IgD-negative memory B cell (primary cell): ENCODE results near the gene ANOS1. TPM values are rescaled to one million over a fixed set of nuclear protein-coding genes. Genes with fewer than 3 reads are reported as not detected.

ENCODE experiments used
- H3K27ac Mint-ChIP-seq, 3 donors: one replicate each; pipeline ENCODE4 v1.8.0; 2020 to 2022; ENCODE audit warnings: mild to moderate bottlenecking in 3 of 3, mixed read lengths in 3 of 3, moderate library complexity in 1 of 3
- H3K27me3 Mint-ChIP-seq: one replicate; pipeline ENCODE4 v1.8.0; 2021; ENCODE audit warnings: mixed read lengths
- H3K36me3 Mint-ChIP-seq: one replicate; pipeline ENCODE4 v1.8.0; 2020; ENCODE audit warnings: mild to moderate bottlenecking, mixed read lengths
- H3K4me1 Mint-ChIP-seq, 3 donors: one replicate each; pipeline ENCODE4 v1.8.0; 2020 to 2022; ENCODE audit warnings: mixed read lengths in 3 of 3, mild to moderate bottlenecking in 1 of 3
- H3K4me3 Mint-ChIP-seq, 4 donors: one replicate each; pipeline ENCODE4 v1.8.0; 2020 to 2022; ENCODE audit warnings: mild to moderate bottlenecking in 4 of 4, mixed read lengths in 4 of 4, moderate library complexity in 3 of 4
- H3K9me3 Mint-ChIP-seq, 3 donors: one replicate each; pipeline ENCODE4 v1.8.0; 2020 to 2021; ENCODE audit warnings: mixed read lengths in 3 of 3, mild to moderate bottlenecking in 1 of 3
- polyA plus RNA-seq: library from polyadenylated mRNA; unstranded; fragments of 300-500 nt; fragmentation: Illumina TruSeq; gene quantifications from one replicate; pipeline ENCODE4 v1.2.3, GENCODE V29; 2021

ANOS1 gene
- polyA plus RNA-seq, 1 donor from 2014 or later, result not detected

DNA sequence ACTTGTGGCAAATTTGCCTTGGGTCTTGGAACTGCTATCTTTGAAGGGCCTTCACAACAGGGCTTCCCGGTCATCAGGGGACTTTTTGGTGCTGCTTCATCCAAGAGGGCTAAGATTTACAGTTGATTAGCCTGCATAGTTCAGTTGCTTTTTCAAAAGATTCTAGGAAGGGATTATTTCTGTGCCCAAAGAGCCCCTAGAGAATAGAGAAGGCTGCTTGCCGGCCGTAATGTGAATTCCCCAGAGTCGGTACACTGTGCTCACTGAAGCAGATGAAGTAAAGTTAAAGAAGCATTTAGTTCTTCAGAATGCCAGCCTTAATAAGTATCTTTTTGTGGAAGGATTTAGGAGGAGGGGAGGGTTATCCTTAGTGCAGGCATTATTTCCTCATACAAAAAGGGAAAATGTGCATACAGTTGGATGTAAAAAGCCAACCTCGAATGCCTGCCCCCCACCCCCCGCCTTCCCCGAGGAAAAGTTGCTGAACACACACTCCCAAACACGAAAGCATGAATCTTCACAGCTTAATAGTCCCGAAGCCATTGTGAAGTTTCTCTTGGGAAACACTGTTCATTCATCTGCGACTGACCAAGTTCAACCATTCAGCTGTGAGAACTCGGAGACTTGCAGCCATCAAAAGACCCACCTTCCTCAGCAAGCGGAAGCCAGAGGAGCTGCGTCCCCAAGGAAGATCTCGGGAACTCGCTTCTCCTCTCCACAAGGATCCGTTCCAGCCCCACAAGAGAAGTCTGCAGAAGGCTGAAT is 47.6 kb downstream of the ANOS1 start:
- H3K4me1 Mint-ChIP-seq, result peaks cover 0 to 3% (median 0%) of the 10 kb centered on the region in 3 donors
- peaks cover 5% of the 10 kb centered on the region for H3K27me3 Mint-ChIP-seq
- H3K4me3 Mint-ChIP-seq, result no peak overlapping the region
- no peaks in the 10 kb centered on the region for H3K36me3 Mint-ChIP-seq
- peaks cover 0 to 5% (median 0%) of the 10 kb centered on the region in 3 donors for H3K9me3 Mint-ChIP-seq
- H3K27ac Mint-ChIP-seq, result no peak overlapping the region

DNA sequence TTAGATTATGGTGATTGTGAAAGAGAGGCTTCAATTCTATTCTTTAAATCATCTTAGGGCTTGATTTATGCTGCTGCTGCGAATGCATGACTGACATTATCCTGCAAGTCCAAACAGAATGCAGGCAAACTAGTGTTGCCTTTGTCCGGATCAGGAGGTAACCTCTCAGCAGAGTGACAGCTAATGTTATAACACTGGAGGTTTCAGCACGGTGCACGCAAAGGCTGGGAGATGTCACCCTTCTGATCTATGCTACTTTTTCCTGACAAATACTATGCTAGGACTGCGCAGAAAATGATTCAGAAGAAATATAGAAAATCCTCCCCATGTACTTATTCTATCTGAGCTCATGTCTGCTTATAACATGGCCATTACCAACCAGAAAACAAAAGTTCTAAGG is 48.2 kb downstream of the ANOS1 start:
- H3K27me3 Mint-ChIP-seq, result peaks cover 5% of the 10 kb centered on the region

DNA sequence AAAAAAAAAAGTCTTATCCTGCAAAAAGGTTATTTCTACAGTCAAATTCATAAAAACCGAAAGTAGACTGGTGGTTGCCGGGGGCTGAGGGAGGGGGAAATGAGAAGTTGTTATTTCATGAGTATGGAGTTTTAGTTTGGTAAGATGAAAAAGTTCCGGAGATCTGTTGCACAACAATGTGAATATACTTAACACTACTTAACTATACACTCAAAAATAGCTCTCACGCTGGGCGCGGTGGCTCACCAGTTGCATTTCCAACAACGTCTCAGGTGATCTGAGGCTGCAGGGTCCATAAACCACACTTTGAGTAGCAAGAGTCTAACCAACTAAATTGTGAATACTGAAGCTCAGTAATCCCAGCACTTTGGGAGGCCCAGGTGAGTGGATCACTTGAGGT is 52.4 kb downstream of the ANOS1 start:
- Mint-ChIP-seq H3K4me1 (peaks cover 0 to 3% (median 0%) of the 10 kb centered on the region in 3 donors), H3K9me3 (peaks cover 0 to 5% (median 0%) of the 10 kb centered on the region in 3 donors), H3K4me3 (no peak overlapping the region), H3K27ac (no peak overlapping the region), H3K36me3 (no peaks in the 10 kb centered on the region), H3K27me3 (peaks cover 2% of the 10 kb centered on the region)

More for the DNA sequence above, 48.2 kb downstream of the ANOS1 start:
- H3K36me3 Mint-ChIP-seq, result no peaks in the 10 kb centered on the region
- H3K9me3 Mint-ChIP-seq, result peaks cover 0 to 5% (median 0%) of the 10 kb centered on the region in 3 donors
- H3K27ac Mint-ChIP-seq, result no peak overlapping the region
- H3K4me1 Mint-ChIP-seq, result peaks cover 0 to 3% (median 0%) of the 10 kb centered on the region in 3 donors
- no peak overlapping the region for H3K4me3 Mint-ChIP-seq

DNA sequence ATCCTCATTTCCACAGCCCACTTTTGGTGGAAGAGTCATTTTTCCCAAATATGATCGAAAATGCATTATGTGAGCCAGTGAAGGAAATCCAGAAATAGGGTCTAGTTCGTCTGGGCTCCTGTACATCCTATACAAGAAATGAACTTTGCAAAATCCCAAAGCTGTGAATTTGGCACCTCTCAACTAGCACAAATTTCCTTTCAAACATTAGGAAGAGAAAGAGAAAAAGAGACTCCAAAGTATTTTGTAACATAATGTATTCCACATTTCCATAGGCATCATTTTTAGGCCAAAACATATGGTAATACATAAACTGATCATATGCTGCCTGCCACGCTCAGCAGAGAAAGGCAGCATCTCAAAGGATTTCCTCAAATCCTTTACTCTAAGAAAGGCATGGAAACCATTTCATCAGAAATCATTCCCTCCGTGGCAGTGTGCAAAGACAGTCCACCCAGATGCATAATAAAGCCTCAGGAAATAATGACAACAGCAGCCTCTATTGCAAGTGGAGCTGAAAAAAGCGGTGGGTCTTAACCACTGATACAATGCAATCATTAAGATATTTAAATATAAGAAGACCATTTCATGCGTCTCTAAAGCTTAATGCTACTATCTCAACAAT is 56.8 kb downstream of the ANOS1 start:
- Mint-ChIP-seq H3K4me3 (no peak overlapping the region), H3K27me3 (no peaks in the 10 kb centered on the region), H3K36me3 (no peaks in the 10 kb centered on the region), H3K9me3 (peaks cover 0 to 5% (median 0%) of the 10 kb centered on the region in 3 donors), H3K4me1 (no peaks in the 10 kb centered on the region), H3K27ac (no peak overlapping the region)

DNA sequence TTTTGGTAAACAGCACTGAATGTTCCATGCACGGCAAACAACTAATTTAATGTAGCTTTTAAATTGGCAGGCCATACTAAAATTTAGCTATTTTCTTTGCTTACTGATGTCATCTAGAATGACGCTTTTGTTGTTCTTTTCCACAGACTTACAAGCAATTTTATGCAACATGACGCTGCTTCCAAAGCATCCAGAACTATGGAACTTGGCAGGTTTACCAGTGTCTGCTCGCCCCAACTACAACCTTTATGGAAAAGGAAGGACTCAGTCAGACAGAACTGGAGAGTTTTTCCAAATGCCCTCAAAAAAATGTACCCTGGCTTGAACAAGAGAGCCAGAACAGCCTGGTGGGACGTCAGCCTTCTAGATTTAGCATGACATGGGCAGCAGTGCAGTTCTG is 58.7 kb downstream of the ANOS1 start:
- Mint-ChIP-seq H3K27ac (no peak overlapping the region), H3K4me3 (no peak overlapping the region), H3K36me3 (no peaks in the 10 kb centered on the region), H3K27me3 (no peaks in the 10 kb centered on the region), H3K4me1 (no peaks in the 10 kb centered on the region), H3K9me3 (peaks cover 0 to 5% (median 0%) of the 10 kb centered on the region in 3 donors)

DNA sequence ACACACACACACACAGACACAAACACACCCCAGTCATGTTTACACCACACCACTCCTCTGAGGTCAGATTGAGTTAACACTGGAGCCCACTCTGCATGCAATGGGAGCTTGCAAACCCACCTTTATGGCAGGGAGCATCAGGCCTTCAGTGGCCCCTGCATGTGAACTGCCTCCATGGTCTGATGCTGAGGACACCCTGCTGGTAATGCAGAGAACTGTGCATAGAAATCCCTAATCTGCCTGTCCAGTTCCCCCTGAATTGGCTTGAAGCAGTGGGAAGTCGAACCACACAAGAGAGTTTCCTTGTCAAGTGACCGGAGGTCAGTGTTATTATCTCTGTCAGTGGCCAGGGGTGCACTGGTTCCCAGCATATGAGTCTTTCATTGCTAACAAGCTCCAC is 59.8 kb downstream of the ANOS1 start:
- Mint-ChIP-seq H3K27me3 (no peaks in the 10 kb centered on the region), H3K9me3 (peaks cover 0 to 5% (median 0%) of the 10 kb centered on the region in 3 donors), H3K27ac (no peak overlapping the region), H3K36me3 (no peaks in the 10 kb centered on the region), H3K4me1 (no peaks in the 10 kb centered on the region), H3K4me3 (no peak overlapping the region)

DNA sequence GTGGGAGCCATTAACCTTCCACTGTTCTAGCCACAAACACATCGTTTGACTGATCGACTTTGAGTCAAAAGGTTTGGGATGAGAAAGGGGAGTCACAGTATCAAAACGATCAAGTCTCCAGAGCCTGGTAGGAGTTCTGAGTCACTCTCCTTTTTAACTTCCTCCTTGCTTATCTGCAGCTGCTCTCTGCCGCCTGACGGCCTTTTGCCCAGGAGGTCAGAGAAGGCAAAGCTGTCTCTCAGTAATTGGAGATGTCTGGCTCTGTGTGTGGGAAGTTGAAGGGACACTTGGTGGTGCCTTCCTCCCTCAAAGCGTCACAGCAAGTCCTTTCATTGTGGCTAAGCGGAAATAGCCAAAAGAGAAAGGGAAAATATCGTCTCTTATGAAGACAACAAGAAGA is 63.1 kb downstream of the ANOS1 start:
- no peak overlapping the region for H3K27ac Mint-ChIP-seq
- H3K4me3 Mint-ChIP-seq, result no peak overlapping the region
- no peaks in the 10 kb centered on the region for H3K27me3 Mint-ChIP-seq
- H3K9me3 Mint-ChIP-seq, result no peaks in the 10 kb centered on the region
- no peaks in the 10 kb centered on the region for H3K36me3 Mint-ChIP-seq
- no peaks in the 10 kb centered on the region for H3K4me1 Mint-ChIP-seq

DNA sequence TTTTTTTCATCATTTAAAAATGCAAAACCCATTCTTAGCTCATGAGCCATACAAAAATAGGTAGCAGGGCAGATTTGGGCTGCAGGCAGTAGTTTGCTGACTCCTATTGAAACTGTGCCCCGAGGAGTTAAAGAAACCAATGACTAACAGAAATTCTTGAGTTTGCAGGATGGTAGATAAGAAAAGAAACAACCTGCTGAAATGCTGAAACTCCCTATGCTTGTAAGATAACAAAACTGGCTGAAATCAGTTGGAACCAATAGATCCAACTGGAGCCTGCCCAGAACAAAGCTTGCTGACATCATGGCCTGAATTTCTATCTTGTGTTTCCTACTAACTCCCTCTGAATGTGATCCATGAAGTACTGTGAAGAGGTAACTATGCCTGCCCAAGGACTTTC is 68.6 kb downstream of the ANOS1 start:
- no peaks in the 10 kb centered on the region for H3K36me3 Mint-ChIP-seq
- no peaks in the 10 kb centered on the region for H3K4me1 Mint-ChIP-seq
- H3K4me3 Mint-ChIP-seq, result no peak overlapping the region
- H3K27ac Mint-ChIP-seq, result no peak overlapping the region
- peaks cover 0 to 4% (median 0%) of the 10 kb centered on the region in 3 donors for H3K9me3 Mint-ChIP-seq
- H3K27me3 Mint-ChIP-seq, result peaks cover 3% of the 10 kb centered on the region

DNA sequence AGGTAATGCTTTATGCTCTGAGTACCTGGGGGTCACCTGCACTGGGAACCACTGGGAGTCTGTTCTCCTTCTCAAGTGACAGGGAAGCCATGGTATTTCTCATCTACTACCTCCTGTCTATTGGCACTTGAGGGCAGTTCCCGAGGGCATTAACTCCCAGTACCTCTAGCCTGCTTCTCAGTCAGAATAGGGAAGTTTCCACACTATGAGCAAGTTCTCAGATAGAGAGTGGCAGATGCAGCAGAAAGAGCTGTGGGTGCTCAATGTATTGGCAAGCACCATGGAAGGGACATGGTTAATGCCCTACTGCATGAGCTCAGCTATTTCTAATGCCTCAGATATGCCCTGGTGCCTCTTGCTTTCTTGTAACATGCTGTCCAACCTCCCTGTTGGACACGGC is 74.1 kb downstream of the ANOS1 start:
- peaks cover 3% of the 10 kb centered on the region for H3K27me3 Mint-ChIP-seq
- H3K4me1 Mint-ChIP-seq, result no peaks in the 10 kb centered on the region
- no peak overlapping the region for H3K4me3 Mint-ChIP-seq
- H3K36me3 Mint-ChIP-seq, result no peaks in the 10 kb centered on the region
- H3K9me3 Mint-ChIP-seq, result peaks cover 0 to 4% (median 0%) of the 10 kb centered on the region in 3 donors
- no peak overlapping the region for H3K27ac Mint-ChIP-seq

DNA sequence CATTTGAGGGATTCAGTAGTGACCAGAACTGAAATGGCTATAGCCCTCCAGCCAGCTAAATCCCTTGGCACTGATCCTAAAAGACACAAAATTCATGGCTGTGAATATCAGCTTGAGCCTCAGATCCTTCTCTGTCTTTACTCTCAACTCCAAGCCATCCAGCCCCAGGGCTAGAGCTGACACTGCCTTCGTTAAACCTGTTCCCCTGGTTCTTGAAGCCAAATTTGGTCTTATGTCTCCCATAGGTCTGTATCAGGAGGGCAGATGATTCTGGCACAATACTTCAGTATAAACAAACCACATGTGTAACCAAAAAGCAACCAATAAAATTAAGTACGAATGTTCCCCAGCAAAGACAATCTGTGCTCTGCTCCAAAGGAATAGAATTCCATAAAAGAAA is 78.0 kb downstream of the ANOS1 start:
- Mint-ChIP-seq H3K4me1 (no peaks in the 10 kb centered on the region), H3K9me3 (peaks cover 0 to 2% (median 2%) of the 10 kb centered on the region in 3 donors), H3K27me3 (no peaks in the 10 kb centered on the region)

DNA sequence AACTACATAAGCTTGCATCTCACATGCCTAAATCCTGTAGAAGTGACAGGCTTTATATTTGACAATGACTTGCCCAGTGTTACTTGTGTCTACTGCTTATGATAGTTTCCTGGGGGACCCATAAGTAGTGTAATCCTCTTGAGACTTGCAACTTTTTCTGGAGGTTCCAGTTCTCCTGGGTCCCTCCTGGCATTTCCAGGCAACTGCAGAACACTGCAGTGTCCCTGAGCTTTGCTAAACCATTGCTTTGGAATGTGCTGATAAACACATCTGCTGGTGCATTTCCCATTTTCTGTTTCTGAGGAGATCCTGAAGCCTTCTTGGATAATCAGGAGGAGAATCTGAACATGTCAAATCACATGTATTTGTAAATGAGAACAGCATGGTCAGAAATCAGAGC is 82.0 kb downstream of the ANOS1 start:
- Mint-ChIP-seq H3K36me3 (no peaks in the 10 kb centered on the region), H3K27ac (no peak overlapping the region)

More for the DNA sequence above, 78.0 kb downstream of the ANOS1 start:
- Mint-ChIP-seq H3K36me3 (no peaks in the 10 kb centered on the region), H3K4me3 (no peak overlapping the region), H3K27ac (no peak overlapping the region)

DNA sequence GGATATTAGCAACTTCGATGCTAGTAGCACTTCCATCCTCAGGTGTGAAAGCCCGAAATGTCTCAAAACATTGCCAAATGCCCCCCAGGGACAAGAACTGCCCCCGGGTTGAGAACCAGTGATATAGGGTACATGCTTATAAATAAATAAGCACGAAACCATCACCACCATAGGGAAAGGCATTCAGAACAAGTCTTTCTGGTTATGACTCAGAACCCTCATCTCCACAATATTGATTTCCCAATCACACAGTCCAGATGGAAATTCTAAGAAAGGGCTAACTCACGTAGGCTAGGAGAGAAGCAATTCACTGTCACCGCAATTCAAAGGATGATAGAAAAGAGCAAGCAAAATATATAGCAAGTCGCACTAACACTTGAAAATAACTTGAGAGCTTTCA is 84.8 kb downstream of the ANOS1 start:
- no peaks in the 10 kb centered on the region for H3K36me3 Mint-ChIP-seq
- H3K27ac Mint-ChIP-seq, result no peak overlapping the region
- no peaks in the 10 kb centered on the region for H3K27me3 Mint-ChIP-seq
- no peak overlapping the region for H3K4me3 Mint-ChIP-seq
- H3K4me1 Mint-ChIP-seq, result no peaks in the 10 kb centered on the region
- H3K9me3 Mint-ChIP-seq, result peaks cover 2 to 6% (median 3%) of the 10 kb centered on the region in 3 donors

More for the DNA sequence above, 82.0 kb downstream of the ANOS1 start:
- Mint-ChIP-seq H3K27me3 (no peaks in the 10 kb centered on the region), H3K4me3 (no peak overlapping the region), H3K4me1 (no peaks in the 10 kb centered on the region), H3K9me3 (peaks cover 0 to 3% (median 2%) of the 10 kb centered on the region in 3 donors)

DNA sequence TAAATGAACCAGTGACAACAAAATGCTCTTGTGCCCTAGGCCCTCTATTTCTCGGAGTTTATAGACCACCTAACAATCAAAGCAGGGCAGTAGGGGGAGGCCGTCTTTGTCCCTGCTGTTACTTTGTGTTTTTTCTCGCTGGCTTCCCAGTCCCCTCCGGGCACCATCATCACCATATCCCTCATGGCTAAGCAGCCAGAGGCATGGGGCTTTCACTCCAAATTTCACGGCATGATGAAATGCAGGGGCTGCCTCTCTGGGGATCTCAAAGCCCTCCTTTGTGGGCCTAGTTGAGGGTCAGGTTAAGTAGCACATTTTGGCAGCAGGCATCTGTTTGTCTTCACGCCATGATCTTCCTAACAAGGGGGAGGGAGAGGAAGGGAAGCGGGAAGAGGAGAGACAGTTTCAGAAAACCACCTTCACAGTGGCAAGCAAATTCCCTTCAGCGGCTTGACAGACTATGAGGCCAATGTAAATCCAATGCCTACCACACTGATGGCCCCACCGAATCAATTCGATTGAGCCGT is 91.9 kb downstream of the ANOS1 start:
- Mint-ChIP-seq H3K36me3 (no peaks in the 10 kb centered on the region), H3K4me3 (no peak overlapping the region), H3K4me1 (no peaks in the 10 kb centered on the region), H3K27ac (no peak overlapping the region), H3K27me3 (peaks cover 6% of the 10 kb centered on the region), H3K9me3 (peaks cover 0 to 3% (median 3%) of the 10 kb centered on the region in 3 donors)

DNA sequence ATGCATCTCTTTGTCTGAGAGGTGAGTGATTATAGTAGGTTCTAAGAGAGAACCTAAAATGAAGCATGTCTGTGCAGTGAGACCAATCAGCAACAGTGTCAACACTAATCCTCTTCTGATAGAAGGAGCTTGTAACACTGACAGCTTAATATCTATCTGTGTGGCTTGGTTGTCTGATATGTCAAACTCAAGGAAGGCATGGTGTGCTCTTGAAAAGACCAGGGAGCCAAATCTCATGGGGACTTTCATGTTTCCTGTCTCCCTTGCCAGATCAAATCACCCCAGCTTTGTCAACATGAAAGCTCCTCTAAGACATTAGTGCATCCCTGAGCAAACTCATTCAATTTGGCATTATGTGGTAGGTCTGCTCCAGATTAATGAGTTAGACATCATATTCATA is 95.4 kb downstream of the ANOS1 start:
- H3K4me3 Mint-ChIP-seq, result no peak overlapping the region

DNA sequence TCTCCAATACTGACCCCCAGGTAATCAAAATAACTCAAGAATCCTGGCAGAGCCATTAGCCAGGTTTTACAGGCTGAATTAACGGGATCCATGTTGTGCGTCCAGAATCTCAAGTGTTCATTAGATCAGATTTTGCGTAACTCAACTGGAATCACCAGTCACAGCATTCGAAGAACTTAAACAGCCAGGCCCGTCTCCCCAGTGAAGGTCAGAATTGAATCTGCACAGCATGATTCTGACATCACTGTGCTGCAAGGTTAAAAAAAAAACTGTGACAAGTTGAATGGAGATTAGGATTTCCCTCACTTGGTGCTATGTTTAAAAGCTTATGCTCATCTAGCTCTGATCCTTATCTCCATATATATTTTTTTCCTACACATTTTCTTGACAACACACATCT is 96.1 kb downstream of the ANOS1 start:
- Mint-ChIP-seq H3K4me3 (no peak overlapping the region), H3K27me3 (peaks cover 6% of the 10 kb centered on the region), H3K9me3 (peaks cover 0 to 2% (median 0%) of the 10 kb centered on the region in 3 donors), H3K27ac (no peak overlapping the region), H3K4me1 (peaks cover 0 to under 1% (median 0%) of the 10 kb centered on the region in 3 donors), H3K36me3 (no peaks in the 10 kb centered on the region)

More for the DNA sequence above, 95.4 kb downstream of the ANOS1 start:
- peaks cover 0 to 2% (median 0%) of the 10 kb centered on the region in 3 donors for H3K9me3 Mint-ChIP-seq
- H3K4me1 Mint-ChIP-seq, result no peaks in the 10 kb centered on the region
- no peaks in the 10 kb centered on the region for H3K36me3 Mint-ChIP-seq
- H3K27ac Mint-ChIP-seq, result no peak overlapping the region
- peaks cover 6% of the 10 kb centered on the region for H3K27me3 Mint-ChIP-seq
